CD14-positive monocyte (primary cell): ENCODE measurements around the gene UBE2G1. TPM values are rescaled to one million over a fixed set of nuclear protein-coding genes. Genes with fewer than 3 reads are reported as not detected.

Experiments
- DNase-seq, 3 donors: peaks; one replicate each; pipeline ENCODE4 v3.0.0-alpha.2; 2011 to 2022
- H2AFZ ChIP-seq: 2 replicates; pipeline ENCODE4 v1.6.0; 2012; ENCODE audit warnings: mild to moderate bottlenecking, low read depth, low read length, inconsistent platforms; ENCODE audit not compliant: insufficient read depth, poor library complexity, severe bottlenecking
- H3K27ac ChIP-seq, 2 donors: 1 replicate in 1 of 2; 2 replicates in 1 of 2; pipeline ENCODE4 v1.5.1; 2012 to 2013; ENCODE audit warnings: low read length in 2 of 2, control low read depth in 1 of 2, inconsistent platforms in 1 of 2, low read depth in 1 of 2, mild to moderate bottlenecking in 1 of 2
- H3K27me3 ChIP-seq, 2 donors: one replicate each; pipeline versions ENCODE4 v1.6.0 to v1.6.1; 2011 to 2013; ENCODE audit warnings: low read length in 2 of 2; ENCODE audit not compliant: control insufficient read depth in 2 of 2, insufficient read depth in 2 of 2
- H3K36me3 ChIP-seq, 2 donors: replicated peaks in 1 of 2; 1 replicate in 1 of 2; 2 replicates in 1 of 2; pipeline versions ENCODE4 v1.5.1 to v1.6.1; 2012 to 2013; ENCODE audit warnings: low read length in 2 of 2, control low read depth in 1 of 2, inconsistent platforms in 1 of 2, mild to moderate bottlenecking in 1 of 2; ENCODE audit not compliant: insufficient read depth in 2 of 2, control insufficient read depth in 1 of 2
- H3K4me1 ChIP-seq, 2 donors: 1 replicate in 1 of 2; 2 replicates in 1 of 2; pipeline versions ENCODE4 v1.5.1 to v1.6.1; 2012 to 2013; ENCODE audit warnings: low read length in 2 of 2, control low read depth in 1 of 2, inconsistent platforms in 1 of 2, mild to moderate bottlenecking in 1 of 2, moderate library complexity in 1 of 2; ENCODE audit not compliant: insufficient read depth in 2 of 2, control insufficient read depth in 1 of 2
- H3K4me2 ChIP-seq: replicated peaks from 2 replicates; pipeline ENCODE3; 2012; ENCODE audit warnings: low read length, moderate library complexity, mild to moderate bottlenecking; ENCODE audit not compliant: poor library complexity, severe bottlenecking; ENCODE audit errors: extremely low read depth
- H3K4me3 ChIP-seq, 3 experiments: fragments of 200-600 bp in 1 of 3; sonication (generic) in 1 of 3; replicated peaks in 1 of 3; 1 replicate in 2 of 3; 2 replicates in 1 of 3; pipeline ENCODE4 v1.5.1; 2011 to 2013; ENCODE audit warnings: low read length in 3 of 3, mild to moderate bottlenecking in 3 of 3, control low read depth in 2 of 3, low read depth in 2 of 3, inconsistent platforms in 1 of 3, moderate library complexity in 1 of 3
- H3K79me2 ChIP-seq: 2 replicates; pipeline ENCODE4 v1.6.0; 2012; ENCODE audit warnings: mild to moderate bottlenecking, control low read depth, inconsistent platforms, low read length, moderate library complexity; ENCODE audit not compliant: insufficient read depth
- H3K9ac ChIP-seq: 2 replicates; pipeline ENCODE4 v1.6.0; 2017; ENCODE audit warnings: low read length, mild to moderate bottlenecking; ENCODE audit not compliant: insufficient read depth, poor library complexity, severe bottlenecking
- H3K9me3 ChIP-seq, 2 donors: replicated peaks in 1 of 2; 1 replicate in 1 of 2; 2 replicates in 1 of 2; pipeline versions ENCODE4 v1.5.1 to v1.6.1; 2012 to 2013; ENCODE audit warnings: low read length in 2 of 2, control low read depth in 1 of 2; ENCODE audit not compliant: control insufficient read depth in 1 of 2, insufficient read depth in 1 of 2
- H4K20me1 ChIP-seq: 2 replicates; pipeline ENCODE4 v1.6.0; 2012; ENCODE audit warnings: mild to moderate bottlenecking, low read length, control low read depth, moderate library complexity; ENCODE audit not compliant: insufficient read depth
- H3K27ac Mint-ChIP-seq, 7 donors: one replicate each; pipeline ENCODE4 v1.8.0; 2020; ENCODE audit warnings: mild to moderate bottlenecking in 7 of 7, mixed read lengths in 7 of 7, moderate library complexity in 6 of 7, inconsistent platforms in 2 of 7
- H3K27me3 Mint-ChIP-seq, 3 donors: one replicate each; pipeline ENCODE4 v1.8.0; 2021 to 2022; ENCODE audit warnings: low read depth in 3 of 3, mild to moderate bottlenecking in 3 of 3, mixed read lengths in 3 of 3, moderate library complexity in 3 of 3, inconsistent platforms in 1 of 3
- H3K36me3 Mint-ChIP-seq, 2 donors: one replicate each; pipeline ENCODE4 v1.8.0; 2020; ENCODE audit warnings: mixed read lengths in 2 of 2, inconsistent platforms in 1 of 2, mild to moderate bottlenecking in 1 of 2
- H3K4me1 Mint-ChIP-seq: one replicate; pipeline ENCODE4 v1.8.0; 2020; ENCODE audit warnings: mild to moderate bottlenecking, mixed read lengths
- H3K4me3 Mint-ChIP-seq, 2 donors: one replicate each; pipeline ENCODE4 v1.8.0; 2020; ENCODE audit warnings: mild to moderate bottlenecking in 2 of 2, mixed read lengths in 2 of 2, moderate library complexity in 1 of 2
- H3K9me3 Mint-ChIP-seq, 7 donors: one replicate each; pipeline ENCODE4 v1.8.0; 2020 to 2022; ENCODE audit warnings: mixed read lengths in 7 of 7, mild to moderate bottlenecking in 6 of 7, moderate library complexity in 6 of 7, inconsistent platforms in 2 of 7
- WGBS: methylation state at CpG from one replicate; pipeline ENCODE4 v1.1.5; 2013; ENCODE audit warnings: missing lambda C conversion rate; ENCODE audit not compliant: insufficient coverage; 5-methylcytosine and 5-hydroxymethylcytosine counted together
- intact Hi-C, 2 donors: fragments of 100-400 bp; cut with micrococcal nuclease; formaldehyde crosslinking; loops; one replicate each; pipeline versions ENCODE4 v1.15.0 to v1.15.1; 2023
- polyA plus RNA-seq, 3 donors: library from polyadenylated mRNA; depleted of rRNA in 1 of 3; unstranded in 2 of 3; stranded (reverse) in 1 of 3; fragments of 300-500 nt in 2 of 3; fragments of >200 nt in 1 of 3; fragmentation: Illumina TruSeq in 2 of 3; gene quantifications; 1 replicate in 2 of 3; 2 replicates in 1 of 3; pipeline ENCODE4 v1.2.3, GENCODE V29; 2012 to 2021
- TF ChIP-seq, protein P1 (sequence below): fragments of 200-600 bp; IDR thresholded peaks from one replicate; pipeline ENCODE4 v1.8.0; 2022; ENCODE audit warnings: antibody characterized with exemption, mild to moderate bottlenecking

Gene UBE2G1
- polyA plus RNA-seq, 3 donors: 18.3 to 41.4 (median 29.3) TPM

DNA sequence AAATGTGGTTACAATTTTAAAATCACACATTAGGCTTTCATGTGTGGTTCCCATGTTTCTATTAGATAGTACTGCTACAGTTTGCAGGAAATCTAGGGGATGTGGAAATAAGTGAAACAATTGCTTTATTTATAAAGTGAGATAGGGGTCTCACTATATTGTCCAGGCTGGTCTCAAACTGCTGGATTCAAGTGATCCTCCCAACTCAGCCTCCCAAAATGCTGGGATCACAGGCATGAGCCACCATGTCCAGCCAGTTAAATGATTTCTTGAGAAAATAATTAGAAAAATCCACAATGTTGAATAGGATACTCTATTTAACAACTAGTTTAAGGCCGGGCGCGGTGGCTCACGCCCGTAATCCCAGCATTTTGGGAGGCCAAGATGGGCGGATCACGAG is 42.0 kb downstream of the UBE2G1 start:
- H3K27ac Mint-ChIP-seq: no peak overlapping the region
- H3K4me1 ChIP-seq: no peaks in the 10 kb centered on the region
- H3K79me2 ChIP-seq: peaks cover 93% of the 10 kb centered on the region
- H3K36me3 Mint-ChIP-seq: peaks cover 5 to 13% of the 10 kb centered on the region in 2 donors
- H3K9me3 Mint-ChIP-seq: peaks cover 0 to 15% (median 6%) of the 10 kb centered on the region in 7 donors
- H3K4me2 ChIP-seq: no peak overlapping the region
- no peak overlapping the region for H3K9ac ChIP-seq
- no peaks in the 10 kb centered on the region for H3K27me3 Mint-ChIP-seq
- H4K20me1 ChIP-seq: peaks cover 98% of the 10 kb centered on the region
- no peak overlapping the region for H3K4me3 ChIP-seq
- TF ChIP-seq, protein P1, sequence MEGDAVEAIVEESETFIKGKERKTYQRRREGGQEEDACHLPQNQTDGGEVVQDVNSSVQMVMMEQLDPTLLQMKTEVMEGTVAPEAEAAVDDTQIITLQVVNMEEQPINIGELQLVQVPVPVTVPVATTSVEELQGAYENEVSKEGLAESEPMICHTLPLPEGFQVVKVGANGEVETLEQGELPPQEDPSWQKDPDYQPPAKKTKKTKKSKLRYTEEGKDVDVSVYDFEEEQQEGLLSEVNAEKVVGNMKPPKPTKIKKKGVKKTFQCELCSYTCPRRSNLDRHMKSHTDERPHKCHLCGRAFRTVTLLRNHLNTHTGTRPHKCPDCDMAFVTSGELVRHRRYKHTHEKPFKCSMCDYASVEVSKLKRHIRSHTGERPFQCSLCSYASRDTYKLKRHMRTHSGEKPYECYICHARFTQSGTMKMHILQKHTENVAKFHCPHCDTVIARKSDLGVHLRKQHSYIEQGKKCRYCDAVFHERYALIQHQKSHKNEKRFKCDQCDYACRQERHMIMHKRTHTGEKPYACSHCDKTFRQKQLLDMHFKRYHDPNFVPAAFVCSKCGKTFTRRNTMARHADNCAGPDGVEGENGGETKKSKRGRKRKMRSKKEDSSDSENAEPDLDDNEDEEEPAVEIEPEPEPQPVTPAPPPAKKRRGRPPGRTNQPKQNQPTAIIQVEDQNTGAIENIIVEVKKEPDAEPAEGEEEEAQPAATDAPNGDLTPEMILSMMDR: no peak
- no peaks in the 10 kb centered on the region for H3K9me3 ChIP-seq
- H3K27me3 ChIP-seq: no peaks in the 10 kb centered on the region
- DNase-seq: no peak
- H3K36me3 ChIP-seq: peaks cover 0 to 4% of the 10 kb centered on the region in 2 donors
- H3K4me1 Mint-ChIP-seq: peaks cover 4% of the 10 kb centered on the region
- intact Hi-C loops: no loop called here
- 98% methylated on average over 6 of the region's 7 CpGs for WGBS
- no peak overlapping the region for H3K27ac ChIP-seq
- H2AFZ ChIP-seq: no peak overlapping the region
- no peak overlapping the region for H3K4me3 Mint-ChIP-seq

DNA sequence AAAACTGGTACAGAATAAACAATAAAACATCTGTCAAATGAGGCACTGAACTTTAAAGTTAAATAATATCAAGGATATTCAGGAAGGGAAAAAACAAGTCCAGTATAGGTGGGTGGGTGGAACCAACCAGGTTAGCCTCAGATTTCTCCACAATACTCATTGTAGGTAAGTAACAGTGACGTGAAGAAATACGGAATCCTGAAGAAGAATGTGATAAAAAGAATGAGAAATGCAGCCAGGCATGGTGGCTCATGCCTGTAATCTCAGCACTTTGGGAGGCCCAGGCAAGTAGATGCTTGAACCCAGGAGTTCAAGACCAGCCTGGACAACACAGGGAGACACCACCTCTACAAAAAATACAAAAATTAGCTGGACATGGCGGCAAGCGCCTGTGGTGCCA is 47.3 kb downstream of the UBE2G1 start:
- Histone ChIP-seq H3K9ac (no peak overlapping the region), H3K9me3 (no peaks in the 10 kb centered on the region), H3K27me3 (no peaks in the 10 kb centered on the region), H4K20me1 (peaks cover 97% of the 10 kb centered on the region), H3K4me1 (peaks cover 0 to under 1% of the 10 kb centered on the region in 2 donors), H3K79me2 (peaks cover 81% of the 10 kb centered on the region), H3K4me3 (no peak overlapping the region), H3K27ac (no peak overlapping the region), H2AFZ (no peak overlapping the region), H3K36me3 (no peaks in the 10 kb centered on the region), H3K4me2 (no peak overlapping the region)
- no peaks in the 10 kb centered on the region for H3K27me3 Mint-ChIP-seq
- intact Hi-C loops: no loop called here
- peaks cover 4 to 12% of the 10 kb centered on the region in 2 donors for H3K36me3 Mint-ChIP-seq
- peaks cover 0 to 1% (median 0%) of the 10 kb centered on the region in 7 donors for H3K9me3 Mint-ChIP-seq
- TF ChIP-seq, protein P1: no peak
- DNase-seq: no peak
- H3K4me3 Mint-ChIP-seq: no peak overlapping the region
- H3K27ac Mint-ChIP-seq: peak overlapping the region in 1 of 7 donors; percentile 50
- H3K4me1 Mint-ChIP-seq: peaks cover 6% of the 10 kb centered on the region
- WGBS: 100% methylated on average over 3 of the region's 4 CpGs
